Omental fat pad (tissue), 4 donors: ENCODE results near the gene CBX1. TPM values are rescaled to one million over a fixed set of nuclear protein-coding genes. Genes with fewer than 3 reads are reported as not detected.
A peak's percentile ranks its signal among the peaks of the same experiment; 100 is the strongest.
"Not testable (repeated sequence)": the region's sequence is repeated elsewhere in the genome, so short reads cannot be mapped to it uniquely, and the experiment has no call there.

Source experiments
- ATAC-seq: fragments of 150-250 bp; one replicate; pipeline ENCODE4 v1.9.1; 2016; ENCODE audit warnings: mild to moderate bottlenecking, moderate library complexity; ENCODE audit not compliant: low FRiP score
- DNase-seq: peaks from one replicate; pipeline ENCODE4 v3.0.0-alpha.2; 2019; ENCODE audit warnings: low spot score
- total RNA-seq, 4 donors: library from RNA; depleted of rRNA; stranded (reverse); fragments of >200 nt; gene quantifications; one replicate each; pipeline ENCODE4 v1.1.0, GENCODE V29; 2016
- TF ChIP-seq, protein P1 (sequence below), 3 donors: fragments of 450-650 bp; IDR thresholded peaks; one replicate each; pipeline ENCODE4 v1.5.1; 2016 to 2017; ENCODE audit warnings: antibody characterized with exemption in 3 of 3, mild to moderate bottlenecking in 3 of 3, moderate library complexity in 2 of 3

The CBX1 gene
- total RNA-seq, 4 donors from 2014 or later = 16.0 to 28.9 (median 24.1) TPM

DNA sequence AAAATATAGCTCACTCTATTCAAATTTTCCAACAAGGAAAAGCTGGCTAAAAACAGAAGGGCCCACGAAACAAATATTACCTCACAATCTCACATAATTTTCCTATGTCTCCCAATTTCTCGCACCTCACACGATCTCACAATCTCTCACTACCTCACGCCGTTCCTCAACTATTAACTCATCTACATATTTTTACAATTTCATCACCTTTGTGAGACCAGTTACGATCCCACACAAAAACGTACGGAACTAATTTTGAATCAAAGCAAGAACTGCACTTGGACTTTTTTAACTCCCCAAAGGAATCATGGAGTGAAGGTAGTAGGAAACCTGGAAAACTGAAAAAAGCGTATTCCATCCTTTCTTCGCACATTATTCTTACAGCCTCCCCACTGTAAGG lies 1.1 kb downstream of the CBX1 start:
- TF ChIP-seq, protein P1, sequence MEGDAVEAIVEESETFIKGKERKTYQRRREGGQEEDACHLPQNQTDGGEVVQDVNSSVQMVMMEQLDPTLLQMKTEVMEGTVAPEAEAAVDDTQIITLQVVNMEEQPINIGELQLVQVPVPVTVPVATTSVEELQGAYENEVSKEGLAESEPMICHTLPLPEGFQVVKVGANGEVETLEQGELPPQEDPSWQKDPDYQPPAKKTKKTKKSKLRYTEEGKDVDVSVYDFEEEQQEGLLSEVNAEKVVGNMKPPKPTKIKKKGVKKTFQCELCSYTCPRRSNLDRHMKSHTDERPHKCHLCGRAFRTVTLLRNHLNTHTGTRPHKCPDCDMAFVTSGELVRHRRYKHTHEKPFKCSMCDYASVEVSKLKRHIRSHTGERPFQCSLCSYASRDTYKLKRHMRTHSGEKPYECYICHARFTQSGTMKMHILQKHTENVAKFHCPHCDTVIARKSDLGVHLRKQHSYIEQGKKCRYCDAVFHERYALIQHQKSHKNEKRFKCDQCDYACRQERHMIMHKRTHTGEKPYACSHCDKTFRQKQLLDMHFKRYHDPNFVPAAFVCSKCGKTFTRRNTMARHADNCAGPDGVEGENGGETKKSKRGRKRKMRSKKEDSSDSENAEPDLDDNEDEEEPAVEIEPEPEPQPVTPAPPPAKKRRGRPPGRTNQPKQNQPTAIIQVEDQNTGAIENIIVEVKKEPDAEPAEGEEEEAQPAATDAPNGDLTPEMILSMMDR (IDR thresholded peaks at IDR 0.05) = no peak
- no peak for DNase-seq
- peak; percentile 56 for ATAC-seq

DNA sequence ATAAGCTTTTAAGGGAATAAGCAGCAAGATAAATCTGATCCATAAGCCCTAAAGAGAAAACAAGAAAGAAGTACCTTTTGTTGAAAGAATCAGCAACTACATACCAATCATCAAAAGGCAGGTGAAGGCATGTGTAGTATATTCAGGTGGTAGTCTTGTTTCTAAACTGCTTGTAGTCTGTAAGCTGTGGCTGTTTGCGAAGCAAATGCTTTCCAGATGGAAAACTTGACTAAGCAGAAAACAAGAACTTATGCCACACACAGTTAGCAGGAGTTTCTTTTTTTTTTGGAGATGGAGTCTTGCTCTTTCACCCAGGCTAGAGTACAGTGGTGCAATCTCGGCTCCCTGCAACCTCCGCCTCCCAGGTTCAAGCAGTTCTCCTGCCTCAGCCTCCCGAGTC lies 5.7 kb downstream of the CBX1 start:
- TF ChIP-seq, protein P1 (IDR thresholded peaks at IDR 0.05) = no peak
- ATAC-seq = no peak
- no peak for DNase-seq

DNA sequence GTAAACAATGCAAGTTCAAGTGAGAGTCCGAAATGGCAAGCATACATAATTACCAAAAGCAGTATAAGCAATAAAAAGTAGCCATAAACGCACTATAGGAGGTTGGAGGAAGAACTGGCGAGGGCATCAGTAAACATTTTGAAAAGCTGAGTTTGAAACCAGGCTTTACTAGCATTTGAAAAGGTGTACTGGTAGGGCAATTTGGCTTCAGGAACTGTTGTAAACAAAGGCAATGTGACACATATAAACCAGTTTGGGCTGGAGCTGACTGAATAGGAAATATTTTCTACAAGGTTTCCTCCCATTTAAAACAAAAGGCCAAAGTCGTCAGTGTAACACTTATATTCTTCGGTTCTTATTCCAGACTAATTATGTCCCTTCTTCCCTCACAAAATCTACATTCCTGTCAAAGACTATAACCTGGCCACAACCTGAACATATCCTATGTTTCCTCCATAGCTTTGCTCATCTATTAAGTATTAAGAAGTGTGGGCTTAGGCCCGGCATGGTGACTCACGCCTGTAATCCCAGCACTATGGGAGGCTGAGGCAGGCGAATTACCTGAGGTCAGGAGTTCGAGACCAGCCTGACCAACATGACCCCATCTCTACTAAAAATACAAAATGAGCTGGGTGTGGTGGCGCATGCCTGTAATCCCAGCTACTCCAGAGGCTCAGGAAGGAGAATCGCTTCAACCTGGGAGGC lies 7.8 kb downstream of the CBX1 start:
- DNase-seq (no peak), ATAC-seq (no peak)
- TF ChIP-seq, protein P1 (IDR thresholded peaks at IDR 0.05) = no peak

DNA sequence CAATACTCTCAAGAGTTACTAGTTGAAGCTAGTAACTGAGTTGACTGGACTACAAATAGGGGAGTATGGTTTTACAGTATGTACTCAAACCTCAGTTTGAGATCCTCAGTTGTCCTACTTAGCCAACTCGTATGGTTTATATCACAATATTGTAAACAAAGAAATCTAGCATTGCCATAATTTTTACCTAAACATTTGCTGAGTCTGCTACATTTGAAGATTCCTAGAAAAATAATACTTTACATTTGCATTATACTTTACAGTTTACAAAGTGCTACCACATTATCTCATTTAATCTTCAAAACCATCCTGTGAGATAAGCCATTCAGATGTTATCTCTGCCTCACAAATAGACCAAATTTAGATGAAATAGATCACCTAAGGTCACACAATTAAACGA lies 16.3 kb downstream of the CBX1 start:
- no peak for DNase-seq
- TF ChIP-seq, protein P1 (IDR thresholded peaks at IDR 0.05) = no peak
- ATAC-seq = no peak

DNA sequence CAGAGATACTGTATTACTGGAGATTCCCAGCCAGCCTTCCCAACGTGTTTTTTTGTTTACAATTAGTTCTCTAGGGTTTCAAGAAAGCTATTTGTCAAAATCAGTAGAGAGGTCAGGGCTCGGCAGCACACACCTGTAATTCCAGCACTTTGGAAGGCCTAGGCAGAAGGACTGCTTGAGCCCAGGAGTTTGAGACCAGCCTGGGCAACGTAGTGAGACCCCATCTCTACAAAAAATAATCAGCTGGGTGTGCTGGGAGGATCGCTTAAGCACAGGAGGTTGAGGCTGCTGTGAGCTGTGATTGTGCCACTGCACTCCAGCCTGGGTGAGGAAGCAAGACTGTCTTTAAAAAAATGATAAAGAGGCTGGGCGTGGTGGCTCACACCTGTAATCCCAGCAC lies 19.4 kb downstream of the CBX1 start:
- TF ChIP-seq, protein P1 (IDR thresholded peaks at IDR 0.05) = no peak
- DNase-seq = no peak
- ATAC-seq = no peak

DNA sequence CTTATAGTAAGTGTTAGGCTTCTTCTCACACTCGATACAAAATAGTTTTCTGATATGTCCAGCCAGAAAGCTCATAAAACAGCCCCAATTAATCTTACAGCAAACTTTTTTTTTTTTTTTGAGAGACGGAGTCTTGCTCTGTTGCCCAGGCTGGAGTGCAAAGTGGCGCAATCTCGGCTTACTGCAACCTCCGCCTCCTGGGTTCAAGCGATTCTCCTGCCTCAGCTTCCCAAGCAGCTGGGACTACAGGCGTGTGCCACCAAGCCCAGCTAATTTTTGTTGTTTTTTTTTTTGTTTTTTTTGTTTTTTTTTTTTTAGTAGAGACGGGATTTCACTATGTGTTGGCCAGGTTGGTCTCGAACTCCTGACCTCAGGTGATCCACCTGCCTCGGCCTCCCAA lies 24.1 kb downstream of the CBX1 start:
- ATAC-seq, DNase-seq: not testable (repeated sequence)

DNA sequence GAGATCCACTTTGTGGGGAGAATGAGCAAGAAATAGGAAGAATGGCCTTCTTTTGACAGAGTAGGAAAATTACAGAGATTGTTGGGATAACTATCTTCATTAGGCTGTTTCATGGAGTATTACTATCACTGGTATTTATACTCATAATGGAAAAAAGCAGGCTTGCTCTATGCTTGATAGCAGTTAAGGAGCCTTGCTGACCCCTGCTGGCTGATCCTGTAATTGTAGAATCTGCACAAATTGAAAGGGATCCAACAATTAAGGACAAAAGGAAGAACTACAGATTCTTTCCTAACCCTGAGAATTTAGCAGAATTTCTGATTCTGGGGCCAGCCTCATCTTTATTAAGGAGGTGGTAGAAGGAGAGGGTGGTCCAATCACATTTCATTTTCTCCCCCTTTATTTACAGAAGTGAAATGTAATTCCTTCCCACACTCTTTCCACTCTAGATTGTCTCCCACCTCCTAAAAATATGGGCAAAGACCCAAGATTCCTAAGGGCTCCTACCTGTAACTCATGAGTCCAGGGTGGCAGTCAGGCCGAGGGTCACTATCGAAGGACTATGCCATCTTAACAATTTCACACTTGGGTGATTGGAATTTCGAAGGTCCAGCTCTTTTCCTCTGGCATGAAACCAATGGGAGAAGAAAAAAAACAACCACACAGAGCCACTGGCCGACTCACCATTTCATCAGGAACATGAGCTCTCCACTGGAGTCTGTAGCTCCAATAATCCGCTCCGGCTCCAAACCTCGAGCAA lies 26.8 kb downstream of the CBX1 start:
- TF ChIP-seq, protein P1 (IDR thresholded peaks at IDR 0.05) = peak in 1 of 3 donors; percentile 44
- ATAC-seq (peak; percentile 75), DNase-seq (peak; percentile 93)

DNA sequence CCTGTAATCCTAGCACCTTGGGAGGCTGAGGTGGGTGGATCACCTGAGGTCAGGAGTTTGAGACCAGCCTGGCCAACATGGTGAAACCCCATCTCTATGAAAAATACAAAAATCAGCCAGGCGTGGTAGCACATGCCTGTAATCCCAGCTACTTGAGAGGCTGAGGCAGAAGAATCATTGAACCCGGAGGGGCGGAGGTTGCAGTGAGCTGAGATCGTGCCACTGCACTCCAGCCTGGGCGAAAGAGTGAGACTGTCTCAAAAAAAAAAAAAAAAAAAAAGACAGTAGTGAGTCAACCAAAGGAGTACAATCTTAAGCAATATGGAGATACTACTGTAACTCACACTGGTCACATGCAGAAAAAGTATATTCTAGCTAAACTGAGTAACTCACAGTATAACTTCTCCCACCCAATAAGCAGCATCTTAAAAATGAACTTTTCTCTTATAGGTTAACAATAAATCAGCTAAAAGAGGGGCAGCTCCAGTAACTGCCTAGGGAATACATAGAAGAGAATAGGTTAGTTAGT lies 27.6 kb downstream of the CBX1 start:
- ATAC-seq, DNase-seq: not testable (repeated sequence)

DNA sequence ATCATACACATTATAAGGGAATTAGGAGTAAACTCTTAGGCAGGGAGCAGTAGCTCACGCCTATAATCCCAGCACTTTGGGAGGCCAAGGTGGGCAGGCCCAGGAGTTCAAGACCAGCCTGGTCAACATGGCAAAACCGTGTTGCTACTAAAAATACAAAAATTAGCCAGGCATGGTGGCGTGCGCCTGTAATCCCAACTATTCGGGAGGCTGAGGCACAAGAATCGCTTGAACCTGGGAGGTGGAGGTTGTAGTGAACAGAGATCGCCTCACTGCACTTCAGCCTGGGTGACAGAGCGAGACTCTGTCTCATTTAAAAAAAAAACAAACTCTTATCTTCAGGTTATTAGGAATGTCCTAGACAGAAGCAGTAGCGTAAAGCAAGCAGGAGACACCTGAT lies 28.5 kb downstream of the CBX1 start:
- not testable (repeated sequence) for ATAC-seq, DNase-seq
